ENCODE results near the gene COL6A5.

The COL6A5 gene

DNA sequence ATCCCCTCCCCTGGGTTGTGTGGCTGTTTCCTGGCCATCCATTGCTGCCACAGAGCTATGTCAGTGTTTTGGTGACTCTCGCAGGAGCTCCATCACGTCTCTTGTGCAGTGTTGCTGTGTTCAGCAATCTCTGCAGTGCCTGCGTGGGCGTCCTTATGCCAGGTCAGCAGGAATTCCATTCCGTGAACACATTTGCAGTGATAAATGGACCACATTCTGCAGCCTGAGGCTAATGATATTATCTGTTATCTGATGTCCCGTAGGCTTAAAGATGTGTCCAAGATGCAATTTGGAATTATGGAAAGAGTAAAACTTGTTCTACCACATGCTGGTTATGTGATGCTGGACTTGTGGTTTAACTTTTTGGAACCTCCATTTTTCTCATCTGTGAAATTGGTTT, 146.0 kb downstream of the COL6A5 start:
- TF ChIP-seq, protein P1, sequence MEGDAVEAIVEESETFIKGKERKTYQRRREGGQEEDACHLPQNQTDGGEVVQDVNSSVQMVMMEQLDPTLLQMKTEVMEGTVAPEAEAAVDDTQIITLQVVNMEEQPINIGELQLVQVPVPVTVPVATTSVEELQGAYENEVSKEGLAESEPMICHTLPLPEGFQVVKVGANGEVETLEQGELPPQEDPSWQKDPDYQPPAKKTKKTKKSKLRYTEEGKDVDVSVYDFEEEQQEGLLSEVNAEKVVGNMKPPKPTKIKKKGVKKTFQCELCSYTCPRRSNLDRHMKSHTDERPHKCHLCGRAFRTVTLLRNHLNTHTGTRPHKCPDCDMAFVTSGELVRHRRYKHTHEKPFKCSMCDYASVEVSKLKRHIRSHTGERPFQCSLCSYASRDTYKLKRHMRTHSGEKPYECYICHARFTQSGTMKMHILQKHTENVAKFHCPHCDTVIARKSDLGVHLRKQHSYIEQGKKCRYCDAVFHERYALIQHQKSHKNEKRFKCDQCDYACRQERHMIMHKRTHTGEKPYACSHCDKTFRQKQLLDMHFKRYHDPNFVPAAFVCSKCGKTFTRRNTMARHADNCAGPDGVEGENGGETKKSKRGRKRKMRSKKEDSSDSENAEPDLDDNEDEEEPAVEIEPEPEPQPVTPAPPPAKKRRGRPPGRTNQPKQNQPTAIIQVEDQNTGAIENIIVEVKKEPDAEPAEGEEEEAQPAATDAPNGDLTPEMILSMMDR (IDR thresholded peaks at IDR 0.05; ENCODE audit: low read depth, low read length): no peak
- H3K4me3 ChIP-seq (ENCODE audit: low read depth, low read length): no peak overlapping the region
- in situ Hi-C loops (cut with HindIII; ENCODE audit: low sequenced_read_pairs): no loop called here
- no peak for DNase-seq (ENCODE audit: low read depth, low spot score)

DNA sequence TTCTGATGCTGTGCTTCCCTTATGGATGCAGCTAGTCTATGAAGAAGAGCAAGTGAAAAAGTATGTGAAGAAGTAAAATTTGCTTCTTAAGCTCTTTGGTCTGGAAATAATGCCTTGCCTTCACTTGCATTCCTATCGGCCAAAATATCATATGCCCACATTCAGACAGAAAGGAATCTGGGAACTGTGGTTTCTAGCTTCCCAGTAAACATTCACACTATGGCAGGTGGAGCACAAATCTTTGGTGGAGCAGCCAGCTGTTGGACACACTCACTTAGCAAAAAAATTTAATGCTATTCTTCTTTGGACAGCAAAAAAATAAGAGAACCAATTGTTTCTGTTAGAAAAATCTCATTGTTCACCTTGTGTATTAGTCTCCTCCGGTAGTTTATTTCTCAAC, 159.2 kb downstream of the COL6A5 start:
- TF ChIP-seq, protein P1 (IDR thresholded peaks at IDR 0.05; ENCODE audit: low read depth, low read length): no peak
- in situ Hi-C loops (cut with HindIII; ENCODE audit: low sequenced_read_pairs): no loop called here
- DNase-seq (ENCODE audit: low read depth, low spot score): no peak
- H3K4me3 ChIP-seq (ENCODE audit: low read depth, low read length): no peak overlapping the region

DNA sequence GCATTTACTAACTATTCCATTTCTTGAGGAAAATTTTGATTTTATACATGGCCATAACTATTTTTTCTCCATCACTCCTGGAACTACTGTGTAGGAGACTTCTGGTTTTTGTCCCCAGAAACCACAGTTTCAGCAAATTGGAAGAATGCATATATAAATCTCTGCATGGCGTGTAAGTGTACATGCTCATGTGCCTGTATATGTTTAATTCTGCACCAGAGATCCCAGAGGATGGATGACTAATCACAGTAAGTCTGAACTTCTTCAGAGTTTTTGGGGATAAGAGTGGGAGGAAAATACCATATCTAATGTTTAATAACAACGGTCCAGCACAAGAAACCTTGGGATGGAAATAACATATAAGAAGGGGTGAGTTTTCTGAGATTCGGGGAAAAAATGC, 160.6 kb downstream of the COL6A5 start:
- in situ Hi-C loops (cut with HindIII; ENCODE audit: low sequenced_read_pairs): no loop called here
- TF ChIP-seq, protein P1 (IDR thresholded peaks at IDR 0.05; ENCODE audit: low read depth, low read length): no peak
- H3K4me3 ChIP-seq (ENCODE audit: low read depth, low read length): no peak overlapping the region
- no peak for DNase-seq (ENCODE audit: low read depth, low spot score)

DNA sequence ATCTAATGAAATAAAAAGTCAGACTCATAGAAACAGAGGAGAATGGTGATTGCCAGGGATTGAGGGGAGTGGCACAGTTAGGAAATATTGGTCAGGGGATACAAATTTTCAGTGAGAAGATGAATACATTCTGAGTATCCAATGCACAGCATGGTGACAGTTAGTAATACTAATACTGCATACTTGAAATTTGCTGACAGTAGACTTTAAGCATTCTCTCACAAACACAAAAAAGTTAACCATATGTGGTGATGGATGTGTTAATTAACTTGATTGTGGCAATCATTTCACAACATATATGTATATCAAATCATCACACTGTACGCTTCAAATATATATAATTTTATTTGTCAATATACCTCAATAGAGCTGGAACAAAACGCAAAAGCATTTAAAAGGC, 162.3 kb downstream of the COL6A5 start:
- TF ChIP-seq, protein P1 (IDR thresholded peaks at IDR 0.05; ENCODE audit: low read depth, low read length): no peak
- in situ Hi-C loops (cut with HindIII; ENCODE audit: low sequenced_read_pairs): no loop called here
- DNase-seq (ENCODE audit: low read depth, low spot score): no peak
- no peak overlapping the region for H3K4me3 ChIP-seq (ENCODE audit: low read depth, low read length)

DNA sequence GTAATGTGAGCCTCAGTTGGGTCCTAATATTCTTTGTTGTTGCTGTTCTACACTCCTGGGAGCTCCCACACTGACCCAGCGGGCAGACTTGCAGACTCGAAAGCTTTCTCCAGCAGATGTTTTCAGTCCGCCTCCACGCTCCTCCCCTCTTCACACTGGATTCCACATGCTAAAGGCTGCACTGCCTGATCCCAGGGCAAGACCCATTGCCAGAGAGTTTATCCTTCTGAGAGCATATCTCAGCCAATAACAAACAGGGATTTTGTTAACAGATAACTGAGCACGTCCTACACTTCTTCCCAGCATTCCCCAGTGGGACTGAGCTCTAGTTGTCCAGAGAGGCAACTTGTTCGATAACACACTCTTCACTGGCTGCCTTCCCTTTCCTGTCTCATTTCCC, 163.5 kb downstream of the COL6A5 start:
- in situ Hi-C loops (cut with HindIII; ENCODE audit: low sequenced_read_pairs): no loop called here
- no peak overlapping the region for H3K4me3 ChIP-seq (ENCODE audit: low read depth, low read length)
- TF ChIP-seq, protein P1 (IDR thresholded peaks at IDR 0.05; ENCODE audit: low read depth, low read length): no peak
- no peak for DNase-seq (ENCODE audit: low read depth, low spot score)

DNA sequence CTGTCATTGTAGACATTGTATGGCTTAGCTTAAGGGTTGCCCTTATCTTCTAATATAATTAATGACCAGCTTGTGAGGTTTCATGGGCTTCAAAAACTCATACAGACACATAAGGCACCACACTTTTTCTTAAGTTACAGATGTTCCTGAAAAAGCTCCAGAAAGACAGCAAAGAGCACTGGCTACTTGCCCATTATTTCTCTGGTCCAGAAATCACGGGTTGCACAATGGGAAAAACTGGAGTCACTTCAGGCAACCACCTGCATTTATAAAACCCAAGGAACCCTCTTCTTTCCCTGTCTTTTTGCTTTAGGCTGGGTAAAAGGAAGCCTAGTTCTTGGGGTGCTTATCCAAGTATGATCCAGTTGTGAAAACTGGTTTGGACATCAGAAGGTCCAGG, 169.2 kb downstream of the COL6A5 start:
- in situ Hi-C loops (cut with HindIII; ENCODE audit: low sequenced_read_pairs): no loop called here
- H3K4me3 ChIP-seq (ENCODE audit: low read depth, low read length): no peak overlapping the region
- no peak for DNase-seq (ENCODE audit: low read depth, low spot score)
- TF ChIP-seq, protein P1 (IDR thresholded peaks at IDR 0.05; ENCODE audit: low read depth, low read length): no peak

DNA sequence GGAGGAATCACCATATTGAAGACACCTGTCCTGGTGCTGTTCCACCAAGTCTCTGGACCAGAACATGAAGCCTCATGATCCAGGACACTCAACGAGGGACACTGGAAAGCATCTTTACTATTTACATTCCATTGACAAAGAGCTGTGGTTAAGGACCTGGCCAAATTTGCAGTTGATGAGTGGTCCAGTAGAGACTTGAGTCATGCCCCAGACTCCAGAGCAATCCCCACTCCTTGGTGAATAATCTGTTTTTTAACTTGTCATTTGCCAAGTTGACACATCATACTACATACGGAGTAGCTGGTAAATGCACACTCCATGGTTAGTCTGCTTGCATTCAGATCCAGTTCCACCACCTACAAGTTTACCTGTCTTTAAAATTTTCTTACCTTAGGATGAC, 170.3 kb downstream of the COL6A5 start:
- in situ Hi-C loops (cut with HindIII; ENCODE audit: low sequenced_read_pairs): no loop called here
- DNase-seq (ENCODE audit: low read depth, low spot score): no peak
- TF ChIP-seq, protein P1 (IDR thresholded peaks at IDR 0.05; ENCODE audit: low read depth, low read length): no peak
- H3K4me3 ChIP-seq (ENCODE audit: low read depth, low read length): no peak overlapping the region

Data from astrocyte of the spinal cord (primary cell).